HCT116 (cell line): ENCODE results near the gene DCTD.

Source experiments
- ATF3 ChIP-seq: IDR thresholded peaks from 2 replicates; pipeline ENCODE4 v1.6.1; 2012
- CEBPB ChIP-seq: IDR thresholded peaks from 2 replicates; pipeline ENCODE4 v1.6.1; 2012; ENCODE audit warnings: low read depth
- EGR1 ChIP-seq: IDR thresholded peaks from 2 replicates; pipeline ENCODE4 v1.6.1; 2012; ENCODE audit warnings: low read depth
- EZH2 ChIP-seq: fragments of 200-600 bp; sonication (generic); IDR thresholded peaks from 2 replicates; pipeline ENCODE4 v1.6.1; 2017; ENCODE audit warnings: antibody characterized with exemption, mixed run types
- FOSL1 ChIP-seq: IDR thresholded peaks from 2 replicates; pipeline ENCODE4 v1.6.1; 2012; ENCODE audit warnings: low read depth
- POLR2A ChIP-seq: IDR thresholded peaks from 2 replicates; pipeline ENCODE4 v1.7.0; 2011; ENCODE audit warnings: borderline replicate concordance; ENCODE audit not compliant: insufficient read depth, insufficient read length; ENCODE audit errors: extremely low read depth
- POLR2AphosphoS5 ChIP-seq: IDR thresholded peaks from 2 replicates; pipeline ENCODE4 v1.6.1; 2011; ENCODE audit warnings: mild to moderate bottlenecking, low read depth, low read length, moderate library complexity
- RAD21 ChIP-seq: IDR thresholded peaks from 2 replicates; pipeline ENCODE4 v1.6.1; 2012; ENCODE audit warnings: low read depth, mild to moderate bottlenecking
- REST ChIP-seq: IDR thresholded peaks from 2 replicates; pipeline ENCODE4 v1.6.1; 2012; ENCODE audit warnings: low read depth
- ZFX ChIP-seq: fragments of 450-650 bp; IDR thresholded peaks from 2 replicates; pipeline ENCODE4 v1.6.1; 2017
- ZNF274 ChIP-seq: fragments of 200-500 bp; sonication (Bioruptor generic); IDR thresholded peaks from 2 replicates; pipeline ENCODE4 v1.6.1; 2014; ENCODE audit warnings: mild to moderate bottlenecking, low read depth, low read length, inconsistent platforms
- TF ChIP-seq, protein P1 (sequence below), 3 experiments: fragments of 200-600 bp in 1 of 3; sonication (generic) in 1 of 3; IDR thresholded peaks in 2 of 3; conservative IDR thresholded peaks in 1 of 3; 2 replicates each; pipeline ENCODE4 v1.5.1; 2012 to 2017; ENCODE audit warnings: low read depth in 2 of 3, low read length in 2 of 3, antibody characterized with exemption in 1 of 3, borderline replicate concordance in 1 of 3, control low read depth in 1 of 3, mild to moderate bottlenecking in 1 of 3, mixed read lengths in 1 of 3, mixed run types in 1 of 3, moderate library complexity in 1 of 3; ENCODE audit not compliant: insufficient read depth in 1 of 3
- TF ChIP-seq, protein P2 (sequence below): IDR thresholded peaks from 2 replicates; pipeline ENCODE4 v1.6.1; 2012

GRCh38 chr4:182893474-182894080, 23.6 kb downstream of the DCTD start:
- TF ChIP-seq, protein P1, sequence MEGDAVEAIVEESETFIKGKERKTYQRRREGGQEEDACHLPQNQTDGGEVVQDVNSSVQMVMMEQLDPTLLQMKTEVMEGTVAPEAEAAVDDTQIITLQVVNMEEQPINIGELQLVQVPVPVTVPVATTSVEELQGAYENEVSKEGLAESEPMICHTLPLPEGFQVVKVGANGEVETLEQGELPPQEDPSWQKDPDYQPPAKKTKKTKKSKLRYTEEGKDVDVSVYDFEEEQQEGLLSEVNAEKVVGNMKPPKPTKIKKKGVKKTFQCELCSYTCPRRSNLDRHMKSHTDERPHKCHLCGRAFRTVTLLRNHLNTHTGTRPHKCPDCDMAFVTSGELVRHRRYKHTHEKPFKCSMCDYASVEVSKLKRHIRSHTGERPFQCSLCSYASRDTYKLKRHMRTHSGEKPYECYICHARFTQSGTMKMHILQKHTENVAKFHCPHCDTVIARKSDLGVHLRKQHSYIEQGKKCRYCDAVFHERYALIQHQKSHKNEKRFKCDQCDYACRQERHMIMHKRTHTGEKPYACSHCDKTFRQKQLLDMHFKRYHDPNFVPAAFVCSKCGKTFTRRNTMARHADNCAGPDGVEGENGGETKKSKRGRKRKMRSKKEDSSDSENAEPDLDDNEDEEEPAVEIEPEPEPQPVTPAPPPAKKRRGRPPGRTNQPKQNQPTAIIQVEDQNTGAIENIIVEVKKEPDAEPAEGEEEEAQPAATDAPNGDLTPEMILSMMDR (IDR thresholded peaks at IDR 0.05 in 2 of 3, conservative IDR thresholded peaks at IDR 0.05 in 1 of 3; ENCODE audit: borderline replicate concordance in 1 of 3, insufficient read depth in 1 of 3, low read depth in 2 of 3, low read length in 2 of 3), result no peak
- TF ChIP-seq RAD21, result no peak
- TF ChIP-seq ZFX, result no peak
- no peak for TF ChIP-seq POLR2AphosphoS5
- TF ChIP-seq, protein P2, sequence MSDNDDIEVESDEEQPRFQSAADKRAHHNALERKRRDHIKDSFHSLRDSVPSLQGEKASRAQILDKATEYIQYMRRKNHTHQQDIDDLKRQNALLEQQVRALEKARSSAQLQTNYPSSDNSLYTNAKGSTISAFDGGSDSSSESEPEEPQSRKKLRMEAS, result no peak
- no peak for TF ChIP-seq POLR2A
- no peak for TF ChIP-seq REST
- no peak for TF ChIP-seq CEBPB
- no peak for TF ChIP-seq EGR1
- no peak for TF ChIP-seq EZH2
- no peak for TF ChIP-seq ZNF274
- TF ChIP-seq ATF3, result no peak
- no peak for TF ChIP-seq FOSL1
